Left ventricle myocardium inferior (tissue), 1 donor: ENCODE measurements around the gene MEG3. TPM values are rescaled to one million over a fixed set of nuclear protein-coding genes. Genes with fewer than 3 reads are reported as not detected.

Experiments
- DNase-seq: peaks from one replicate; pipeline ENCODE4 v3.0.0-alpha.2; 2020
- H3K27ac ChIP-seq: fragments of 200-600 bp; replicated peaks from 2 replicates; pipeline ENCODE4 v1.8.0; 2021
- H3K27me3 ChIP-seq: fragments of 200-600 bp; 2 replicates; pipeline ENCODE4 v1.8.0; 2021; ENCODE audit warnings: low read depth
- H3K36me3 ChIP-seq: fragments of 200-600 bp; 2 replicates; pipeline ENCODE4 v1.8.0; 2021
- H3K4me1 ChIP-seq: fragments of 200-600 bp; 2 replicates; pipeline ENCODE4 v1.8.0; 2021
- H3K4me3 ChIP-seq: fragments of 200-600 bp; 2 replicates; pipeline ENCODE4 v1.8.0; 2021; ENCODE audit warnings: mild to moderate bottlenecking, moderate library complexity
- H3K9me3 ChIP-seq: fragments of 200-600 bp; replicated peaks from 2 replicates; pipeline ENCODE4 v1.8.0; 2021
- intact Hi-C: fragments of 100-400 bp; cut with micrococcal nuclease; formaldehyde crosslinking; loops from one replicate; pipeline ENCODE4 v1.11.0; 2022
- total RNA-seq: library from RNA; stranded (reverse); fragmentation: NEBNext Ultra II Directional; extraction: Animal tissue kit (Norgen Biotek cat#: 25700); gene quantifications from one replicate; pipeline ENCODE4 v1.2.1, GENCODE V29; 2021
- TF ChIP-seq, protein P1 (sequence below): fragments of 200-600 bp; IDR thresholded peaks from 2 replicates; pipeline ENCODE4 v1.8.0; 2021; ENCODE audit warnings: antibody characterized with exemption, mild to moderate bottlenecking, borderline replicate concordance
- donor health status: DM: no; HTN: yes; CAD: no; lungs with severe emphysema.

The MEG3 gene
- total RNA-seq, 1 donor from 2014 or later = 17.5 TPM

DNA sequence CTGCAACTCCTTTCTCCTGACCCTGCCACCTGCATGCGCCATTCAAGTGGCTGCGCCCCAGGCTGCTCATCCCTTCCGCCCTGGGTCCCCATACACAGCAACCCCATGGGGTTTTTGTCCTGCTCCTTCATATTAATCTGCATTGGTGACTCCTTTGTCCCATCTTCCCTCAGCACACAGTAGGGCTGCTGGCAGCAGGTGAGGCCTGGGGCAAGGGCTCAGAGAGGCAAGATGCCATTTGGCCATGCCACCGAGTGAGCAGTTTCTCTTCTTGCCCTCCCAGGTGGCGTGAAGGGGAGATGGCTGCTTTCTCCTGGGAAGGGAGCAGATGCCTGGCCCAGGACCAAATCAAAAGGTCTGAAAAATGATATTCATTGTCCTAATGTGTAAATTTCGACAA is 68.5 kb downstream of the MEG3 start:
- Histone ChIP-seq H3K36me3 (no peaks in the 10 kb centered on the region), H3K4me3 (no peak overlapping the region), H3K4me1 (peaks cover 12% of the 10 kb centered on the region), H3K27me3 (peaks cover 94% of the 10 kb centered on the region), H3K27ac (no peak overlapping the region), H3K9me3 (no peaks in the 10 kb centered on the region)
- no peak for DNase-seq
- intact Hi-C loops = no loop called here
- TF ChIP-seq, protein P1, sequence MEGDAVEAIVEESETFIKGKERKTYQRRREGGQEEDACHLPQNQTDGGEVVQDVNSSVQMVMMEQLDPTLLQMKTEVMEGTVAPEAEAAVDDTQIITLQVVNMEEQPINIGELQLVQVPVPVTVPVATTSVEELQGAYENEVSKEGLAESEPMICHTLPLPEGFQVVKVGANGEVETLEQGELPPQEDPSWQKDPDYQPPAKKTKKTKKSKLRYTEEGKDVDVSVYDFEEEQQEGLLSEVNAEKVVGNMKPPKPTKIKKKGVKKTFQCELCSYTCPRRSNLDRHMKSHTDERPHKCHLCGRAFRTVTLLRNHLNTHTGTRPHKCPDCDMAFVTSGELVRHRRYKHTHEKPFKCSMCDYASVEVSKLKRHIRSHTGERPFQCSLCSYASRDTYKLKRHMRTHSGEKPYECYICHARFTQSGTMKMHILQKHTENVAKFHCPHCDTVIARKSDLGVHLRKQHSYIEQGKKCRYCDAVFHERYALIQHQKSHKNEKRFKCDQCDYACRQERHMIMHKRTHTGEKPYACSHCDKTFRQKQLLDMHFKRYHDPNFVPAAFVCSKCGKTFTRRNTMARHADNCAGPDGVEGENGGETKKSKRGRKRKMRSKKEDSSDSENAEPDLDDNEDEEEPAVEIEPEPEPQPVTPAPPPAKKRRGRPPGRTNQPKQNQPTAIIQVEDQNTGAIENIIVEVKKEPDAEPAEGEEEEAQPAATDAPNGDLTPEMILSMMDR = no peak

DNA sequence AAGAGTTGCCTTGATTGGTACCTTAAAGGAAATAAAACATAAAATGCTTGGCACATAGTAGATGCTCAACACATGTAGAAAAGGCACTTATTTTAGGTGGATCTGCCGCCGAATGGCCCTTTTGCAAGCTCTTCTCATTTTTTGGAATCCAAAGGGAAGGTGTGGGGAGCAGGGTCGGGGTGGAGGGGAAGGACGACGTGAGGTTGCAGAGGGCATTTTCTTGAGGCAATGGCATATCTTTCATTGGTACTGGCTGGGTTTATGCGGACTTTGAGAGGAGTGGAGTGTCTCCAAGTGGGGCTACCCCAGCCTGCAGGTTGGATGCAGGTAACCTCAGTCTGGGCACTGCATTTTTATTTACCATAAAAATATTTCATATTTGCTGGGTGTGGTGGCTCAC is 69.5 kb downstream of the MEG3 start:
- H3K9me3 ChIP-seq = no peaks in the 10 kb centered on the region
- intact Hi-C loops = no loop called here
- H3K4me3 ChIP-seq = no peak overlapping the region
- H3K4me1 ChIP-seq = peaks cover 22% of the 10 kb centered on the region
- H3K36me3 ChIP-seq = no peaks in the 10 kb centered on the region
- H3K27me3 ChIP-seq = peaks cover 96% of the 10 kb centered on the region
- H3K27ac ChIP-seq = no peak overlapping the region
- no peak for DNase-seq
- TF ChIP-seq, protein P1 = no peak

DNA sequence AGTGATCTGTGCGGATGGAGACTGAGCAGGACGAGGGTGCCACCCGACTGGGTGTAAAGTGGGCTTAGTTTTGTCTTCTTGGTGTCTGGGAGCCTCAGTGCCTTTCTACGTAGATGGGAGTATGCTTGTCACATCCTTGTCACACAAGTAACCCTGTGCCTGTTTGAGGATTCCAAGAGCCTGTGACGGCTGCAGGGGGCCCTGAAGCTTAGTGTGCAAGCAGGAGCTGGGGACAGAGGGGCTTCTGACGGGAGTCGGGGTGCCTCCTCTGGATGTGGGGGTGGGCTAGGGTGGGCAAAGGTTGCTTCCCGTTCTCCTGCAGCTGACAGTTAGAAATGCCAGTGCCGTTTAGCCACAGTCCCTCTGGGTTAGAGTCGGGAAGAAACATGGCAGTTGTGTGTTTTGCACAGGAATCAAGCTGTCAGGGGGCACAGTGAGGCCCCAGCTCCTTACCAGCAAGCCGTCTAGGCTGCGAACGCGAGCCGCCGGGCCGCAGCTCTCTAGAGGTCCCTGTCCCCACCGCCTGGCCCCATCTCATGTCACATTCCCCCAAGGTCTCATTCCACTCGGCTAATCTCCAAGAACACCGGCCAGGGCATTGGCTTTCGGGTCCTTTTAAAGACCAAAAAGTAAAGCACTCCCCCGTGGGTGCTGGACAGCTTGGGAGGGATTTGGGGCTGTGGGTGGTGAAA is 70.6 kb downstream of the MEG3 start:
- DNase-seq = no peak
- H3K9me3 ChIP-seq = no peaks in the 10 kb centered on the region
- H3K27ac ChIP-seq = no peak overlapping the region
- no peaks in the 10 kb centered on the region for H3K36me3 ChIP-seq
- peaks cover 96% of the 10 kb centered on the region for H3K27me3 ChIP-seq
- H3K4me1 ChIP-seq = peaks cover 27% of the 10 kb centered on the region
- no peak overlapping the region for H3K4me3 ChIP-seq
- TF ChIP-seq, protein P1 = no peak
- intact Hi-C loops = no loop called here

DNA sequence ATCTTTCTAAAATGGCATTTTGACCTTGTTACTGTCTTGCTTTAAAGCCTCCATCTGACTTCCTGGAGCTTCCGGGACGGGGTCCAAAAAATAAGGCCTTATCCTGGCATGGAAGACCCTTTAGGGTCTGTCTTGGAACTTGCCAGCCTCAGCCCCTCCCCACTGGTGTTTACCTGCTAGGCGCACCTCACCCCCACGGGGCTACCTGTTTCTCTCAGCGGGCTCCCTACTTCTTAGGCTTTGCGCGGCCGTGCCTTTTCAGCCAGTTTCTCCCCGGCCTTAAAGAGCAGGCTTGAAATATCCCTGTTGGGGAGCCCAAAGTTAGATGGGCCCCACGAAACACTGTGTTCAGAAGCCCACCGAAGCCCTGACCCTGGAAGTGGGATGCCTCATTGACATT is 72.5 kb downstream of the MEG3 start:
- DNase-seq = no peak
- H3K36me3 ChIP-seq = no peaks in the 10 kb centered on the region
- intact Hi-C loops = no loop called here
- TF ChIP-seq, protein P1 = no peak
- no peaks in the 10 kb centered on the region for H3K9me3 ChIP-seq
- H3K4me3 ChIP-seq = no peak overlapping the region
- H3K4me1 ChIP-seq = peaks cover 27% of the 10 kb centered on the region
- peaks cover 97% of the 10 kb centered on the region for H3K27me3 ChIP-seq
- no peak overlapping the region for H3K27ac ChIP-seq

DNA sequence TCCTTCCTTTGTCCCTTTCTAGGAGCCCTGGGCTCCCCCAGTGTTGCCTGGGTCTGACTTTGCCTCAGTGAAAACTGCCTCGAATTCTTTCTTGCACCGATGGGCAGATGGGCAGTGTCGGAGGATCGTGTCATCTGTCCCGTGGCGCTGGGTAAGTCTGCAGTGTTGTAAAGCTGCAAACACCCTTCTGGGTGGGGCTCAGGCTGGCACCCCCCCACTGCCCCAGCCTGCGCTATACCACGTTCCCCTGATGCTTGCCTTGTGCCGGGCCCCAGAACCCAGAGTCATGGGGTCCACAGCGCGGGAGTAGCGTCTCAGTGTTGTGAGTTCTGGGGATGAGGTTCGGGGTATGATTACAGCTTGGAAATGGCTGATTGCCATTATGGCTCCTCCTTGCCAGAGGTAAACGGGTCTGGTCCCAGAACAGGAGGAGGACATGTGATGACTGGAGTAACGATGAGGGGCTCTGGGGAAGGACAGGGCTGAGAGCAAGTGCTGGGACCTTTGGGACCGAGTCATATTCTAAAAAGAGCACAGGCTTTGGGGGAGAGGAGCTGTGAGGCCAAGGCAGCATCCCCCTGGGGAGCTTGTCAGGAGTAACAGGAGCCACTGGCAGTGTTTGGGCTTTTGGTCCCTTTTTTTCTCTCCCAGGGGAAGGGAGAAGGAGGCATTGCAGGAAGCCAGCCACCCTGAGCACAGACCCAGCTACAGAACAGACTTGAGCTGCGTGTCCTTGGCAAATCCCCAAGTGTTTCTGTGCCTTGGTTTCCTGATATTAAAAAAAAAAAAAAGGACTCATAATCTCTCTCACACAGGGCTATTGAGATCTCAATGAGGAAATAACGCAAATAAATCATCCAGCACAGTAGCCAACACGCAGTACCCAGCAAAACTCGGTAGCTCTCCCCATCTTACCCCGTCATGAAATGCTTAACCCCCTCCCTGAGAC is 73.3 kb downstream of the MEG3 start:
- DNase-seq = peak; percentile 30

More for the DNA sequence above, 73.3 kb downstream of the MEG3 start:
- TF ChIP-seq, protein P1 = no peak
- Histone ChIP-seq H3K4me1 (peaks cover 27% of the 10 kb centered on the region), H3K36me3 (no peaks in the 10 kb centered on the region), H3K27me3 (peaks cover 97% of the 10 kb centered on the region), H3K27ac (peak overlapping the region; percentile 61), H3K9me3 (no peaks in the 10 kb centered on the region), H3K4me3 (peak overlapping the region; percentile 27)
- intact Hi-C loops = no loop called here
